A673 (cell line): ENCODE measurements around the gene NAV2.

Experiments used
- CTCF ChIP-seq: fragments of 300-800, 200-600 bp; sonication (generic); conservative IDR thresholded peaks from 2 replicates; pipeline ENCODE4 v1.5.1; 2017; ENCODE audit warnings: low read depth, mild to moderate bottlenecking, antibody characterized with exemption, low read length, moderate library complexity, mixed read lengths
- EZH2 ChIP-seq: fragments of 200-600 bp; sonication (generic); IDR thresholded peaks from 2 replicates; pipeline ENCODE4 v1.6.1; 2017; ENCODE audit warnings: borderline replicate concordance, low read depth, mild to moderate bottlenecking, mixed read lengths, antibody characterized with exemption, low read length; ENCODE audit not compliant: poor library complexity, severe bottlenecking

GRCh38 chr11:19843079-19843478 lies 130.4 kb downstream of the NAV2 start:
- TF ChIP-seq CTCF (no peak), EZH2 (no peak)
